Effector memory CD8-positive, alpha-beta T cell (primary cell): ENCODE measurements around the gene MED13L.

Experiments used
- ATAC-seq: fragments of 150-1000 bp; cut with Tn5 transposase; replicated peaks from 2 replicates; pipeline ENCODE4 v1.10.0; 2021; ENCODE audit warnings: mild to moderate bottlenecking, moderate library complexity
- DNase-seq, 3 experiments: peaks; one replicate each; pipeline ENCODE4 v3.0.0; 2021
- H3K27ac Mint-ChIP-seq, 2 donors: one replicate each; pipeline ENCODE4 v1.8.0; 2022; ENCODE audit warnings: mild to moderate bottlenecking in 2 of 2, mixed read lengths in 2 of 2, moderate library complexity in 2 of 2
- H3K27me3 Mint-ChIP-seq, 2 donors: one replicate each; pipeline ENCODE4 v1.8.0; 2022; ENCODE audit warnings: mixed read lengths in 2 of 2
- H3K36me3 Mint-ChIP-seq: one replicate; pipeline ENCODE4 v1.8.0; 2022; ENCODE audit warnings: mild to moderate bottlenecking, moderate library complexity, mixed read lengths; ENCODE audit not compliant: insufficient read depth
- H3K4me1 Mint-ChIP-seq, 2 donors: one replicate each; pipeline ENCODE4 v1.8.0; 2022; ENCODE audit warnings: low read depth in 2 of 2, mixed read lengths in 2 of 2
- H3K4me3 Mint-ChIP-seq, 2 donors: one replicate each; pipeline ENCODE4 v1.8.0; 2022; ENCODE audit warnings: mild to moderate bottlenecking in 2 of 2, mixed read lengths in 2 of 2, moderate library complexity in 2 of 2
- H3K9me3 Mint-ChIP-seq, 2 donors: one replicate each; pipeline ENCODE4 v1.8.0; 2022; ENCODE audit warnings: mixed read lengths in 2 of 2

Gene MED13L

GRCh38 chr12:115934877-115935276, 342.6 kb downstream of the MED13L start:
- Mint-ChIP-seq H3K4me3 (no peak overlapping the region), H3K27me3 (peaks cover 16 to 19% of the 10 kb centered on the region in 2 donors), H3K4me1 (no peaks in the 10 kb centered on the region), H3K9me3 (peaks cover 0 to 4% of the 10 kb centered on the region in 2 donors), H3K36me3 (no peaks in the 10 kb centered on the region), H3K27ac (no peak overlapping the region)
- ATAC-seq (no peak), DNase-seq (no peak)

- no peak overlapping the region for H3K27ac Mint-ChIP-seq
- H3K4me1 Mint-ChIP-seq = no peaks in the 10 kb centered on the region
- peaks cover 0 to 4% of the 10 kb centered on the region in 2 donors for H3K9me3 Mint-ChIP-seq
Observed at GRCh38 chr12:115934046-115934445, 343.4 kb downstream of the MED13L start.

GRCh38 chr12:115932066-115932465, 345.4 kb downstream of the MED13L start:
- Mint-ChIP-seq H3K4me3 (no peak overlapping the region), H3K27me3 (peaks cover 13 to 27% of the 10 kb centered on the region in 2 donors), H3K4me1 (no peaks in the 10 kb centered on the region), H3K27ac (no peak overlapping the region), H3K36me3 (no peaks in the 10 kb centered on the region), H3K9me3 (no peaks in the 10 kb centered on the region)
- ATAC-seq = no peak
- DNase-seq = no peak

More at GRCh38 chr12:115934046-115934445, 343.4 kb downstream of the MED13L start:
- Mint-ChIP-seq H3K4me3 (no peak overlapping the region), H3K36me3 (no peaks in the 10 kb centered on the region), H3K27me3 (peaks cover 15 to 19% of the 10 kb centered on the region in 2 donors)
- ATAC-seq = no peak
- DNase-seq = no peak

GRCh38 chr12:115930336-115930735, 347.2 kb downstream of the MED13L start:
- H3K4me3 Mint-ChIP-seq = no peak overlapping the region
- no peaks in the 10 kb centered on the region for H3K4me1 Mint-ChIP-seq
- no peaks in the 10 kb centered on the region for H3K36me3 Mint-ChIP-seq
- H3K9me3 Mint-ChIP-seq = no peaks in the 10 kb centered on the region
- H3K27me3 Mint-ChIP-seq = peaks cover 19 to 43% of the 10 kb centered on the region in 2 donors
- DNase-seq (no peak), ATAC-seq (no peak)
- H3K27ac Mint-ChIP-seq = no peak overlapping the region

- DNase-seq = no peak
- Mint-ChIP-seq H3K36me3 (no peaks in the 10 kb centered on the region), H3K4me1 (no peaks in the 10 kb centered on the region), H3K27ac (no peak overlapping the region), H3K9me3 (peaks cover 0 to 1% of the 10 kb centered on the region in 2 donors), H3K4me3 (no peak overlapping the region), H3K27me3 (peaks cover 36 to 69% of the 10 kb centered on the region in 2 donors)
- no peak for ATAC-seq
Observed at GRCh38 chr12:115926037-115926670, 351.3 kb downstream of the MED13L start.

DNA sequence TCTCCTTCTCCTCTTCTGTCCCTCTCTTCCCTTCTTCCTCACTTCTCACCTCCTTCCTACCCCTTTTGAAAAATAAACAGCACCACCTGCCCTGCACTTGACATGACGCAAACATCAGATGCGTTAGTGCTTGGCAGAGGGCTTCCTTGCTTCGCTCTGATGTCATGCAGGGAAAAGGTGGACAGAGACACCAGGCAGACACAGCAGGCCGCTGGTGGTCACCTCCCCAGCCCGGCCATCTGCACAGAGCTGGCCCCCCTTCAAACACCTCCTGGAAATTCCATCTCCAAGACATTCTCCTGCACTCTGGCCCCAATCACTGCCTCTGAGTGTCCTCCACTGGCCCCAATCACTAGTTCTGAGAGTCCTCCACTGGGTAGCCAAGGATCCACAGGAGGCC, 353.6 kb downstream of the MED13L start:
- DNase-seq = no peak
- no peaks in the 10 kb centered on the region for H3K4me1 Mint-ChIP-seq
- no peaks in the 10 kb centered on the region for H3K36me3 Mint-ChIP-seq
- peaks cover 0 to 1% of the 10 kb centered on the region in 2 donors for H3K9me3 Mint-ChIP-seq
- H3K4me3 Mint-ChIP-seq = no peak overlapping the region
- ATAC-seq = no peak
- peaks cover 37 to 79% of the 10 kb centered on the region in 2 donors for H3K27me3 Mint-ChIP-seq
- no peak overlapping the region for H3K27ac Mint-ChIP-seq

DNA sequence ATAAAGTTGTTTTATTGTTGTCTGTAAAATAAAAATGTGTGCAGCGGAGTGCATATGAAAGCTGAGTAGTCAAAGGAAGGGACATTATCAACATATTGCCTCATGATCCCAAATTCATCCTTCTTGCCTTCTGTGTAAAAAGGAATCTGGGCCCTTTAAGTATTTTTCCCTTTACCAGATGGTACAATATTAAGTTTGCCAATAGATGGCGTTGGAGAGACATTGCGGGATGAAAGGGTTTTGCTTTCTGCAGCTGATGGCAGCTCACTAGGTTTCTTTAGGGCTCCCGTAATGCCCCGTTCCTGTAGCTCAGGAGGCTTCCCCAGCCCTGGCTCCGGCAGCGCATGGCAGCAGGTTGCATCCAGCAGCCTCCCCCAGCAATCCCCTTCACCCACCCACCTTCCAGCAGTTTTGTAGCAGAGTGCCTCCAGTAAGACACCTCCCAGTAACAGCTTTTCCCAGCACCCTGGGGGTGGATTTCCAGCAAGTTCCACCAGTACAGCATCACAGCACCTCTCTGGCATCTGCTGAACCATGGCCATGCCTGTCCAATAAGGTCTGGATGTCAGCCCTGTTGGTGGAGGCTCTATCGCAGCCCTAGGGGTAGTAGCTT, 354.4 kb downstream of the MED13L start:
- Mint-ChIP-seq H3K4me1 (no peaks in the 10 kb centered on the region), H3K9me3 (peaks cover 0 to 1% of the 10 kb centered on the region in 2 donors), H3K36me3 (no peaks in the 10 kb centered on the region), H3K27ac (no peak overlapping the region), H3K4me3 (no peak overlapping the region), H3K27me3 (peaks cover 45 to 84% of the 10 kb centered on the region in 2 donors)
- ATAC-seq = no peak
- DNase-seq = no peak

GRCh38 chr12:115920395-115921183, 356.9 kb downstream of the MED13L start:
- Mint-ChIP-seq H3K4me1 (no peaks in the 10 kb centered on the region), H3K27ac (no peak overlapping the region), H3K27me3 (peaks cover 59 to 85% of the 10 kb centered on the region in 2 donors), H3K36me3 (no peaks in the 10 kb centered on the region), H3K9me3 (peaks cover 0 to 1% of the 10 kb centered on the region in 2 donors), H3K4me3 (no peak overlapping the region)
- ATAC-seq (no peak), DNase-seq (no peak)

- H3K9me3 Mint-ChIP-seq = peaks cover 0 to 1% of the 10 kb centered on the region in 2 donors
- DNase-seq (no peak), ATAC-seq (no peak)
- H3K36me3 Mint-ChIP-seq = no peaks in the 10 kb centered on the region
- H3K27me3 Mint-ChIP-seq = peaks cover 58 to 83% of the 10 kb centered on the region in 2 donors
- no peak overlapping the region for H3K4me3 Mint-ChIP-seq
- no peak overlapping the region for H3K27ac Mint-ChIP-seq
- no peaks in the 10 kb centered on the region for H3K4me1 Mint-ChIP-seq
Observed at GRCh38 chr12:115918763-115919162, 358.7 kb downstream of the MED13L start.

DNA sequence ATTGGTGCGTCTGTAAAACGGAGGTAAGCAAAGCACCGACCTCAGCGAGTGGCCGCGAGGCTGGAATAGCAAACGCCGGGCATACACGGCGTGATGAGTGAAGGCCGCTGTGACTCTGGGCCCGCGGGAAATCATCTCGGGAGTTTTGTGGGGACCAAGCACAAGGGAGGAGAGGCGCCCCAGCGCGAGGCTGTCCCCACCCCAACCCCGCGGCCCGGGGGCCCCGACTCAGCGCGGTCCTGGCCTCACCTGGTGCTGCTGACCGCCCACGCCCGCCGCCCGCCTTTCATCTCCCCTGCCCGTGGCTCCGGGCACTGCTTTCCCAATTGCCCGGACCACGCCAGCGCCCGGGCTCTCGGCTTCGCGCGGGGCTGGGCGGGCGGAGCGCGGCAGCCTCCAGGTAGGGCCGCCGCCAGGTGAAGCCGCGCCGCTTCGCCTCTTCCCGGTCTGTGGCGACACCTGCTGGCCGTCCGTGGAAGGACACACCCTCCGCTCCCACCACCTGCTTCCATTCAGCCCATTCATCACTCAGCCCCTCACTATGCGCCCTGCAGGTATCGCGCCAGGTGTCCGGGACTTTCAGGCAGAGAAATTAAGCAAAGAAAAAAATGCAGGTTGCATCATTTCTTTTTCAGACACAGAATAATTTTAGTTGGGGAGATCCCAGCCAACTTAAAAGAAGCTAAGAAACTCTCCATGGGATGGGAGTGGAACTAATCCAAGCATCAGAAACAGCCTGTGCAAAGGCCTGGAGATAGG, 360.4 kb downstream of the MED13L start:
- Mint-ChIP-seq H3K9me3 (peaks cover 0 to 1% of the 10 kb centered on the region in 2 donors), H3K4me1 (no peaks in the 10 kb centered on the region), H3K27ac (no peak overlapping the region), H3K4me3 (peak overlapping the region in 1 of 2 donors; percentile 43), H3K36me3 (no peaks in the 10 kb centered on the region), H3K27me3 (peaks cover 64 to 82% of the 10 kb centered on the region in 2 donors)
- peak; percentile 80 for ATAC-seq
- DNase-seq = peak; percentile 62 to 71 (median 63)

GRCh38 chr12:115914122-115914521, 363.4 kb downstream of the MED13L start:
- no peak overlapping the region for H3K4me3 Mint-ChIP-seq
- H3K27ac Mint-ChIP-seq = no peak overlapping the region
- no peak for ATAC-seq
- no peak for DNase-seq
- H3K9me3 Mint-ChIP-seq = no peaks in the 10 kb centered on the region
- no peaks in the 10 kb centered on the region for H3K36me3 Mint-ChIP-seq
- no peaks in the 10 kb centered on the region for H3K4me1 Mint-ChIP-seq
- H3K27me3 Mint-ChIP-seq = peaks cover 53 to 63% of the 10 kb centered on the region in 2 donors

- DNase-seq (no peak), ATAC-seq (no peak)
- Mint-ChIP-seq H3K36me3 (no peaks in the 10 kb centered on the region), H3K4me1 (no peaks in the 10 kb centered on the region), H3K27me3 (peaks cover 45 to 62% of the 10 kb centered on the region in 2 donors), H3K9me3 (no peaks in the 10 kb centered on the region), H3K27ac (no peak overlapping the region), H3K4me3 (no peak overlapping the region)
Observed at GRCh38 chr12:115912440-115912839, 365.1 kb downstream of the MED13L start.

GRCh38 chr12:115911360-115911759, 366.1 kb downstream of the MED13L start:
- Mint-ChIP-seq H3K9me3 (no peaks in the 10 kb centered on the region), H3K4me3 (no peak overlapping the region), H3K36me3 (no peaks in the 10 kb centered on the region), H3K27ac (no peak overlapping the region), H3K27me3 (peaks cover 42 to 60% of the 10 kb centered on the region in 2 donors), H3K4me1 (no peaks in the 10 kb centered on the region)
- ATAC-seq (no peak), DNase-seq (no peak)
